CD14-positive monocyte (primary cell): ENCODE results near the gene CEP250. TPM values are rescaled to one million over a fixed set of nuclear protein-coding genes. Genes with fewer than 3 reads are reported as not detected.

ENCODE experiments used
- DNase-seq, 3 donors: peaks; one replicate each; pipeline ENCODE4 v3.0.0-alpha.2; 2011 to 2022
- H2AFZ ChIP-seq: 2 replicates; pipeline ENCODE4 v1.6.0; 2012; ENCODE audit warnings: mild to moderate bottlenecking, low read depth, low read length, inconsistent platforms; ENCODE audit not compliant: insufficient read depth, poor library complexity, severe bottlenecking
- H3K27ac ChIP-seq, 2 donors: 1 replicate in 1 of 2; 2 replicates in 1 of 2; pipeline ENCODE4 v1.5.1; 2012 to 2013; ENCODE audit warnings: low read length in 2 of 2, control low read depth in 1 of 2, inconsistent platforms in 1 of 2, low read depth in 1 of 2, mild to moderate bottlenecking in 1 of 2
- H3K27me3 ChIP-seq, 2 donors: one replicate each; pipeline versions ENCODE4 v1.6.0 to v1.6.1; 2011 to 2013; ENCODE audit warnings: low read length in 2 of 2; ENCODE audit not compliant: control insufficient read depth in 2 of 2, insufficient read depth in 2 of 2
- H3K36me3 ChIP-seq, 2 donors: replicated peaks in 1 of 2; 1 replicate in 1 of 2; 2 replicates in 1 of 2; pipeline versions ENCODE4 v1.5.1 to v1.6.1; 2012 to 2013; ENCODE audit warnings: low read length in 2 of 2, control low read depth in 1 of 2, inconsistent platforms in 1 of 2, mild to moderate bottlenecking in 1 of 2; ENCODE audit not compliant: insufficient read depth in 2 of 2, control insufficient read depth in 1 of 2
- H3K4me1 ChIP-seq, 2 donors: 1 replicate in 1 of 2; 2 replicates in 1 of 2; pipeline versions ENCODE4 v1.5.1 to v1.6.1; 2012 to 2013; ENCODE audit warnings: low read length in 2 of 2, control low read depth in 1 of 2, inconsistent platforms in 1 of 2, mild to moderate bottlenecking in 1 of 2, moderate library complexity in 1 of 2; ENCODE audit not compliant: insufficient read depth in 2 of 2, control insufficient read depth in 1 of 2
- H3K4me2 ChIP-seq: replicated peaks from 2 replicates; pipeline ENCODE3; 2012; ENCODE audit warnings: low read length, moderate library complexity, mild to moderate bottlenecking; ENCODE audit not compliant: poor library complexity, severe bottlenecking; ENCODE audit errors: extremely low read depth
- H3K4me3 ChIP-seq, 3 experiments: fragments of 200-600 bp in 1 of 3; sonication (generic) in 1 of 3; replicated peaks in 1 of 3; 1 replicate in 2 of 3; 2 replicates in 1 of 3; pipeline ENCODE4 v1.5.1; 2011 to 2013; ENCODE audit warnings: low read length in 3 of 3, mild to moderate bottlenecking in 3 of 3, control low read depth in 2 of 3, low read depth in 2 of 3, inconsistent platforms in 1 of 3, moderate library complexity in 1 of 3
- H3K79me2 ChIP-seq: 2 replicates; pipeline ENCODE4 v1.6.0; 2012; ENCODE audit warnings: mild to moderate bottlenecking, control low read depth, inconsistent platforms, low read length, moderate library complexity; ENCODE audit not compliant: insufficient read depth
- H3K9ac ChIP-seq: 2 replicates; pipeline ENCODE4 v1.6.0; 2017; ENCODE audit warnings: low read length, mild to moderate bottlenecking; ENCODE audit not compliant: insufficient read depth, poor library complexity, severe bottlenecking
- H3K9me3 ChIP-seq, 2 donors: replicated peaks in 1 of 2; 1 replicate in 1 of 2; 2 replicates in 1 of 2; pipeline versions ENCODE4 v1.5.1 to v1.6.1; 2012 to 2013; ENCODE audit warnings: low read length in 2 of 2, control low read depth in 1 of 2; ENCODE audit not compliant: control insufficient read depth in 1 of 2, insufficient read depth in 1 of 2
- H4K20me1 ChIP-seq: 2 replicates; pipeline ENCODE4 v1.6.0; 2012; ENCODE audit warnings: mild to moderate bottlenecking, low read length, control low read depth, moderate library complexity; ENCODE audit not compliant: insufficient read depth
- H3K27ac Mint-ChIP-seq, 7 donors: one replicate each; pipeline ENCODE4 v1.8.0; 2020; ENCODE audit warnings: mild to moderate bottlenecking in 7 of 7, mixed read lengths in 7 of 7, moderate library complexity in 6 of 7, inconsistent platforms in 2 of 7
- H3K27me3 Mint-ChIP-seq, 3 donors: one replicate each; pipeline ENCODE4 v1.8.0; 2021 to 2022; ENCODE audit warnings: low read depth in 3 of 3, mild to moderate bottlenecking in 3 of 3, mixed read lengths in 3 of 3, moderate library complexity in 3 of 3, inconsistent platforms in 1 of 3
- H3K36me3 Mint-ChIP-seq, 2 donors: one replicate each; pipeline ENCODE4 v1.8.0; 2020; ENCODE audit warnings: mixed read lengths in 2 of 2, inconsistent platforms in 1 of 2, mild to moderate bottlenecking in 1 of 2
- H3K4me1 Mint-ChIP-seq: one replicate; pipeline ENCODE4 v1.8.0; 2020; ENCODE audit warnings: mild to moderate bottlenecking, mixed read lengths
- H3K4me3 Mint-ChIP-seq, 2 donors: one replicate each; pipeline ENCODE4 v1.8.0; 2020; ENCODE audit warnings: mild to moderate bottlenecking in 2 of 2, mixed read lengths in 2 of 2, moderate library complexity in 1 of 2
- H3K9me3 Mint-ChIP-seq, 7 donors: one replicate each; pipeline ENCODE4 v1.8.0; 2020 to 2022; ENCODE audit warnings: mixed read lengths in 7 of 7, mild to moderate bottlenecking in 6 of 7, moderate library complexity in 6 of 7, inconsistent platforms in 2 of 7
- CTCF ChIP-seq: fragments of 200-600 bp; IDR thresholded peaks from one replicate; pipeline ENCODE4 v1.8.0; 2022; ENCODE audit warnings: antibody characterized with exemption, mild to moderate bottlenecking
- WGBS: methylation state at CpG from one replicate; pipeline ENCODE4 v1.1.5; 2013; ENCODE audit warnings: missing lambda C conversion rate; ENCODE audit not compliant: insufficient coverage; 5-methylcytosine and 5-hydroxymethylcytosine counted together
- intact Hi-C, 2 donors: fragments of 100-400 bp; cut with micrococcal nuclease; formaldehyde crosslinking; loops; one replicate each; pipeline versions ENCODE4 v1.15.0 to v1.15.1; 2023
- polyA plus RNA-seq, 3 donors: library from polyadenylated mRNA; depleted of rRNA in 1 of 3; unstranded in 2 of 3; stranded (reverse) in 1 of 3; fragments of 300-500 nt in 2 of 3; fragments of >200 nt in 1 of 3; fragmentation: Illumina TruSeq in 2 of 3; gene quantifications; 1 replicate in 2 of 3; 2 replicates in 1 of 3; pipeline ENCODE4 v1.2.3, GENCODE V29; 2012 to 2021

Gene CEP250
- polyA plus RNA-seq, 3 donors = 0.81 to 5.9 (median 1.2) TPM

- H3K27ac Mint-ChIP-seq = no peak overlapping the region
- peaks cover 10% of the 10 kb centered on the region for H3K4me1 Mint-ChIP-seq
- no peak overlapping the region for H3K4me2 ChIP-seq
- 76% methylated on average over 5 of the region's 8 CpGs for WGBS
- H3K27ac ChIP-seq = no peak overlapping the region
- no peaks in the 10 kb centered on the region for H3K79me2 ChIP-seq
- H3K36me3 Mint-ChIP-seq = peaks cover 12 to 24% of the 10 kb centered on the region in 2 donors
- no peak for DNase-seq
- intact Hi-C loops = no loop called here
- H3K4me3 Mint-ChIP-seq = no peak overlapping the region
- H3K27me3 Mint-ChIP-seq = no peaks in the 10 kb centered on the region
- H3K9ac ChIP-seq = no peak overlapping the region
- H2AFZ ChIP-seq = no peak overlapping the region
- peaks cover 3% of the 10 kb centered on the region for H4K20me1 ChIP-seq
- H3K4me3 ChIP-seq = no peak overlapping the region
- no peak for TF ChIP-seq CTCF
- H3K9me3 Mint-ChIP-seq = no peaks in the 10 kb centered on the region
- no peaks in the 10 kb centered on the region for H3K27me3 ChIP-seq
- no peaks in the 10 kb centered on the region for H3K9me3 ChIP-seq
- no peaks in the 10 kb centered on the region for H3K4me1 ChIP-seq
- H3K36me3 ChIP-seq = peaks cover 41 to 74% of the 10 kb centered on the region in 2 donors
Observed at GRCh38 chr20:35473684-35474083, 18.3 kb downstream of the CEP250 start.

- Mint-ChIP-seq H3K27ac (no peak overlapping the region), H3K4me1 (peaks cover 10% of the 10 kb centered on the region), H3K36me3 (peaks cover 12 to 29% of the 10 kb centered on the region in 2 donors), H3K9me3 (no peaks in the 10 kb centered on the region), H3K27me3 (no peaks in the 10 kb centered on the region), H3K4me3 (no peak overlapping the region)
- H3K27me3 ChIP-seq = no peaks in the 10 kb centered on the region
- intact Hi-C loops = no loop called here
- no peak for DNase-seq
- no peak overlapping the region for H3K4me2 ChIP-seq
- WGBS = no CpG with 5 or more reads among the region's 2 CpGs
- H3K27ac ChIP-seq = no peak overlapping the region
- H3K4me3 ChIP-seq = no peak overlapping the region
- peaks cover 49 to 81% of the 10 kb centered on the region in 2 donors for H3K36me3 ChIP-seq
- H3K9ac ChIP-seq = no peak overlapping the region
- no peaks in the 10 kb centered on the region for H3K4me1 ChIP-seq
- no peak overlapping the region for H2AFZ ChIP-seq
- H3K79me2 ChIP-seq = no peaks in the 10 kb centered on the region
- no peaks in the 10 kb centered on the region for H3K9me3 ChIP-seq
- peaks cover 7% of the 10 kb centered on the region for H4K20me1 ChIP-seq
- no peak for TF ChIP-seq CTCF
Observed at GRCh38 chr20:35474303-35474871, 19.0 kb downstream of the CEP250 start.
